ENCODE measurements around the gene GAB1. TPM values are rescaled to one million over a fixed set of nuclear protein-coding genes. Genes with fewer than 3 reads are reported as not detected.

Gene GAB1
- total RNA-seq, 2 donors from 2014 or later: 48.9 to 81.2 TPM

DNA sequence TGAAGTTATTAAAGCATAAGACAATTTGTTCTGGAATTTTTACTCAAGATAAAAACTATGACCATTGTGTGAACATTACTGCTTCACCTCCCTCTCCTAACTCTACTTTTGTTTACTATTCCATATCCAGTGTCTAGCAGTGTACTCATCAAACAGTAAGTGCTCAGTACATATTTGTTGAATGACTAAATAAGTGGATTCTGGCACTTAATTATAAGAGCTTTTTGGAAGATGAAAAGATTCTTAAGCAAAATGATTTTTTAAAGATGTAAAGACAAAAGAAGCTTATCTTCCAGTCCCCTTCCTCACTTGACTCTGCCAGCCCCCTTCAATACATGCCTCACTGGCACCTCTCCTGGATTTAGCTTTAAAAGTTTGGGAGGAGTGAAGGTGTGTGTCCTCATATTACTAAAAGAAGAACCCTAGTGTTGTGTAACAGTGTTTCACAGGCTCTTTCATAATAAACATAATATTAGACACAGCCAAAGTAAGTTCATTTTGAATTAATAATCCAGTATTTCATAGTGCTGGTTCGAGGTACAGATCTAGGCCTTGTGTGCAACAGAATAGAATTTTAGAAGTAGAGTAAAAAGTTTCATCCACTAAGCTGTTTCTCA lies 53.0 kb downstream of the GAB1 start:
- H3K9ac ChIP-seq (ENCODE audit: low read depth in 2 of 2, low read length in 2 of 2): no peak overlapping the region
- H3K27ac ChIP-seq: no peak overlapping the region
- H3K4me1 ChIP-seq: peaks cover 6% of the 10 kb centered on the region
- H3K36me3 ChIP-seq: no peaks in the 10 kb centered on the region
- intact Hi-C loops (cut with DNase I): no loop called here
- H3K27me3 ChIP-seq: no peaks in the 10 kb centered on the region
- H3K9me3 ChIP-seq: no peaks in the 10 kb centered on the region
- TF ChIP-seq, protein P1, sequence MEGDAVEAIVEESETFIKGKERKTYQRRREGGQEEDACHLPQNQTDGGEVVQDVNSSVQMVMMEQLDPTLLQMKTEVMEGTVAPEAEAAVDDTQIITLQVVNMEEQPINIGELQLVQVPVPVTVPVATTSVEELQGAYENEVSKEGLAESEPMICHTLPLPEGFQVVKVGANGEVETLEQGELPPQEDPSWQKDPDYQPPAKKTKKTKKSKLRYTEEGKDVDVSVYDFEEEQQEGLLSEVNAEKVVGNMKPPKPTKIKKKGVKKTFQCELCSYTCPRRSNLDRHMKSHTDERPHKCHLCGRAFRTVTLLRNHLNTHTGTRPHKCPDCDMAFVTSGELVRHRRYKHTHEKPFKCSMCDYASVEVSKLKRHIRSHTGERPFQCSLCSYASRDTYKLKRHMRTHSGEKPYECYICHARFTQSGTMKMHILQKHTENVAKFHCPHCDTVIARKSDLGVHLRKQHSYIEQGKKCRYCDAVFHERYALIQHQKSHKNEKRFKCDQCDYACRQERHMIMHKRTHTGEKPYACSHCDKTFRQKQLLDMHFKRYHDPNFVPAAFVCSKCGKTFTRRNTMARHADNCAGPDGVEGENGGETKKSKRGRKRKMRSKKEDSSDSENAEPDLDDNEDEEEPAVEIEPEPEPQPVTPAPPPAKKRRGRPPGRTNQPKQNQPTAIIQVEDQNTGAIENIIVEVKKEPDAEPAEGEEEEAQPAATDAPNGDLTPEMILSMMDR (IDR thresholded peaks at IDR 0.05): no peak
- H3K4me3 ChIP-seq: no peak overlapping the region
- no peak for DNase-seq

DNA sequence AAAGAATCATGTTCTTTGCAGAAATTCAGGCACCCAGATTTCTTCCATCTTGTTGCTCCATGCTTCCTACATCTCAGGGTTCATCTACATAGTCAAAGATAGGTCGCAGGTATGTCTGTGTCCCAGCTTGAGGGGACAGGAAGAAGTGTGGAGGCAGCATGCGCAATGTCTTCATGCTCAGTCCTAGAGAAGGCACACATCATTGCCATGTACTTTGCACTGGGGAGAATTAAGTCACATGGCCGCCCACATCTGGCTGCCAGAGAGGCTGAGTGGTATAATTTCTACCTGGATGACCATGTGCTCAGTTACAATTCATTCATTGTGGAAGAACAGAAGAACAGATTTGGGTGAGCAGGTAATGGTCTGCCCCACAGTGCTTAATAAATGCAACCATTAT lies 54.1 kb downstream of the GAB1 start:
- Histone ChIP-seq H3K27me3 (no peaks in the 10 kb centered on the region), H3K9me3 (no peaks in the 10 kb centered on the region), H3K9ac (ENCODE audit: low read depth in 2 of 2, low read length in 2 of 2) (no peak overlapping the region), H3K36me3 (no peaks in the 10 kb centered on the region), H3K4me3 (no peak overlapping the region), H3K4me1 (peaks cover 6% of the 10 kb centered on the region), H3K27ac (no peak overlapping the region)
- intact Hi-C loops (cut with DNase I): no loop called here
- TF ChIP-seq, protein P1 (IDR thresholded peaks at IDR 0.05): no peak
- no peak for DNase-seq

DNA sequence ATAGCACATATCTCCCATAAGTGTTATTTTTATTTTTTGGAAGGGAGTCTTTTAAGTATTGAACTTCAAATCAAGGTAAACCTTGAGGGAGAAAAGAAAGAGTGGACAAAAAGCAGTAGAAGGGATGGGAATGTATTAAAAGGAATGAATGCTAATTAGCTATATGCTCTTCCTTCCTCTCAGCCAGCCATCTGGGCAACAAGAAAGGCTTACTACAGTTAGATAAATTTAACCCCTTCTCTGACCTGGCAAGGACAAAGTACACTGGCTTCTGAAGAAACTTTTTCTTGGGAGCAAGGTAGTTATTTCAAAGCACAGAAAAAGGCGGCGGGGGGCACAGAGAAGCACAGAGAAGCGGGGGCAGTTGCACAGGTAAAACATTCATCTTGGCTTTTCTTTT lies 54.6 kb downstream of the GAB1 start:
- Histone ChIP-seq H3K4me1 (peaks cover 6% of the 10 kb centered on the region), H3K27me3 (no peaks in the 10 kb centered on the region), H3K4me3 (no peak overlapping the region), H3K36me3 (no peaks in the 10 kb centered on the region), H3K9ac (ENCODE audit: low read depth in 2 of 2, low read length in 2 of 2) (no peak overlapping the region), H3K27ac (no peak overlapping the region), H3K9me3 (no peaks in the 10 kb centered on the region)
- TF ChIP-seq, protein P1 (IDR thresholded peaks at IDR 0.05): no peak
- intact Hi-C loops (cut with DNase I): no loop called here
- no peak for DNase-seq

DNA sequence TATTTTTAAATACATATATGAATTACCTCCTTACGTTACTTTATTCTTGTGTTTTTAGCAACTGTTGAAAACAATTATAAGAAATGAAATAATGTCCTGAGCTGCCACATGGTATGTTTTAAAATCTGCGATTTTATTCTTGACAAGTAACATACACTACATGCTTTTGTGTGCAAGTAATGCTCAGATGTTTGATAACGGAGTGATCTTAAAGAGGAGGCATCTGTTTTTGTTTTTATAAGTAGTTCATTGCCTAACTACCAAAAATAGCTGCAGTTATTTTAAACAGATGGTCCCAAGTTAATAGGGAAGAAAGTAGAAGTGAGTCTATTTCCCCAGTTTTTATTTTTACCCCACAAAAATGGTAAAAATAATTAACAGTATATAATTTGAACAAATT lies 55.2 kb downstream of the GAB1 start:
- no peak overlapping the region for H3K9ac ChIP-seq (ENCODE audit: low read depth in 2 of 2, low read length in 2 of 2)
- intact Hi-C loops (cut with DNase I): no loop called here

DNA sequence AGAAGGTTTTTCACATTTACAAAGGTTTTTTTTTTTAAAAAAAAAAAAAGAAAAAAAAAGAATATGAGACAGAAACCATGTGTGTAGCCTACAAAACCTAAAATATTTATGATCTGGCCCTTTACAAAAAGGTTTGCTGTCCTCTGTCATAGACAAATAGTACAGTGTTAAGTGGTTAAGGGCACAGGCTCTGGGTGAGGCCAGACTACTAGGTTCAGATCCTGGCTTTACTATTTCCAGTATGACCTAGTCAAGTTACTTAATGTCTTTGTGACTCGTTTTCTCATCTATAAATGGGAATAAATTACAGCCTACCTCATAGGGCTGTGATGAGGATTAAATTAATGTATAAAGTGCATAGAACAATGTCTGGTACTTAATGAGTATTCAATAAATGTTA lies 56.5 kb downstream of the GAB1 start:
- Histone ChIP-seq H3K4me1 (peaks cover 6% of the 10 kb centered on the region), H3K9ac (ENCODE audit: low read depth in 2 of 2, low read length in 2 of 2) (no peak overlapping the region), H3K9me3 (no peaks in the 10 kb centered on the region), H3K27me3 (no peaks in the 10 kb centered on the region), H3K27ac (no peak overlapping the region), H3K36me3 (no peaks in the 10 kb centered on the region), H3K4me3 (no peak overlapping the region)
- TF ChIP-seq, protein P1 (IDR thresholded peaks at IDR 0.05): no peak
- DNase-seq: no peak
- intact Hi-C loops (cut with DNase I): no loop called here

More for the DNA sequence above, 55.2 kb downstream of the GAB1 start:
- H3K27ac ChIP-seq: no peak overlapping the region
- TF ChIP-seq, protein P1 (IDR thresholded peaks at IDR 0.05): no peak
- no peak for DNase-seq
- no peaks in the 10 kb centered on the region for H3K9me3 ChIP-seq
- H3K4me1 ChIP-seq: peaks cover 6% of the 10 kb centered on the region
- no peaks in the 10 kb centered on the region for H3K27me3 ChIP-seq
- H3K36me3 ChIP-seq: no peaks in the 10 kb centered on the region
- H3K4me3 ChIP-seq: no peak overlapping the region

Data from colonic mucosa (tissue), 4 donors.